ENCODE data around the gene OSGIN1.

The OSGIN1 gene

GRCh38 chr16:83915081-83915480 is 38.0 kb upstream of the OSGIN1 start:
- DNase-seq (ENCODE audit: extremely low read depth, insufficient read length): no peak
- Histone ChIP-seq H3K36me3 (ENCODE audit: control insufficient read depth, insufficient read depth, low read length) (peaks cover 26% of the 10 kb centered on the region), H3K4me3 (replicated peaks; ENCODE audit: low read depth, low read length) (no peak overlapping the region), H3K27me3 (replicated peaks; ENCODE audit: control insufficient read depth, insufficient read depth, low read length) (no peaks in the 10 kb centered on the region)
- no peak for TF ChIP-seq CTCF (IDR thresholded peaks at IDR 0.05; ENCODE audit: insufficient read depth, low read length, poor library complexity, severe bottlenecking)

GRCh38 chr16:83915491-83915890 is 37.5 kb upstream of the OSGIN1 start:
- DNase-seq (ENCODE audit: extremely low read depth, insufficient read length): no peak
- Histone ChIP-seq H3K4me3 (replicated peaks; ENCODE audit: low read depth, low read length) (no peak overlapping the region), H3K27me3 (replicated peaks; ENCODE audit: control insufficient read depth, insufficient read depth, low read length) (no peaks in the 10 kb centered on the region), H3K36me3 (ENCODE audit: control insufficient read depth, insufficient read depth, low read length) (peaks cover 26% of the 10 kb centered on the region)
- no peak for TF ChIP-seq CTCF (IDR thresholded peaks at IDR 0.05; ENCODE audit: insufficient read depth, low read length, poor library complexity, severe bottlenecking)

GRCh38 chr16:83917152-83918120 is 35.6 kb upstream of the OSGIN1 start:
- H3K4me3 ChIP-seq (replicated peaks; ENCODE audit: low read depth, low read length): no peak overlapping the region
- TF ChIP-seq CTCF (IDR thresholded peaks at IDR 0.05; ENCODE audit: insufficient read depth, low read length, poor library complexity, severe bottlenecking): no peak
- no peak for DNase-seq (ENCODE audit: extremely low read depth, insufficient read length)
- H3K36me3 ChIP-seq (ENCODE audit: control insufficient read depth, insufficient read depth, low read length): peaks cover 24% of the 10 kb centered on the region
- H3K27me3 ChIP-seq (replicated peaks; ENCODE audit: control insufficient read depth, insufficient read depth, low read length): no peaks in the 10 kb centered on the region

GRCh38 chr16:83920894-83921491 is 32.0 kb upstream of the OSGIN1 start:
- no peak for TF ChIP-seq CTCF (IDR thresholded peaks at IDR 0.05; ENCODE audit: insufficient read depth, low read length, poor library complexity, severe bottlenecking)
- Histone ChIP-seq H3K4me3 (replicated peaks; ENCODE audit: low read depth, low read length) (no peak overlapping the region), H3K27me3 (replicated peaks; ENCODE audit: control insufficient read depth, insufficient read depth, low read length) (no peaks in the 10 kb centered on the region), H3K36me3 (ENCODE audit: control insufficient read depth, insufficient read depth, low read length) (peaks cover 14% of the 10 kb centered on the region)
- no peak for DNase-seq (ENCODE audit: extremely low read depth, insufficient read length)

- no peak for TF ChIP-seq CTCF (IDR thresholded peaks at IDR 0.05; ENCODE audit: insufficient read depth, low read length, poor library complexity, severe bottlenecking)
- peaks cover 5% of the 10 kb centered on the region for H3K36me3 ChIP-seq (ENCODE audit: control insufficient read depth, insufficient read depth, low read length)
- H3K27me3 ChIP-seq (replicated peaks; ENCODE audit: control insufficient read depth, insufficient read depth, low read length): no peaks in the 10 kb centered on the region
- no peak for DNase-seq (ENCODE audit: extremely low read depth, insufficient read length)
- H3K4me3 ChIP-seq (replicated peaks; ENCODE audit: low read depth, low read length): no peak overlapping the region
These were observed 29.3 kb upstream of the OSGIN1 start for GRCh38 chr16:83923581-83924365.
